ENCODE data around the gene COL4A2.

Gene COL4A2

GRCh38 chr13:110509478-110509926 lies 202.4 kb downstream of the COL4A2 start:
- no peaks in the 10 kb centered on the region for H3K36me3 ChIP-seq (ENCODE audit: insufficient read depth, low read length)
- no peaks in the 10 kb centered on the region for H3K27me3 ChIP-seq (ENCODE audit: insufficient read depth, low read length, poor library complexity, severe bottlenecking)
- H3K4me2 ChIP-seq (ENCODE audit: low read depth, low read length, poor library complexity, severe bottlenecking): no peak overlapping the region
- no peak overlapping the region for H2AFZ ChIP-seq (ENCODE audit: low read length)
- H3K9ac ChIP-seq (ENCODE audit: low read depth, low read length, poor library complexity, severe bottlenecking): no peak overlapping the region
- no peaks in the 10 kb centered on the region for H3K9me2 ChIP-seq (replicated peaks; ENCODE audit: low read depth, low read length)
- H3F3A ChIP-seq (ENCODE audit: low read depth): no peaks in the 10 kb centered on the region
- no peaks in the 10 kb centered on the region for H3K9me3 ChIP-seq (ENCODE audit: insufficient read depth, low read depth, low read length)
- no peaks in the 10 kb centered on the region for H4K20me1 ChIP-seq (ENCODE audit: insufficient read depth, low read length, poor library complexity, severe bottlenecking)
- no peaks in the 10 kb centered on the region for H3K4me1 ChIP-seq (ENCODE audit: insufficient read depth, low read length, poor library complexity, severe bottlenecking)
- TF ChIP-seq EZH2phosphoT487 (IDR thresholded peaks at IDR 0.05; ENCODE audit: borderline replicate concordance) (no peak), CTCF (conservative IDR thresholded peaks at IDR 0.05; ENCODE audit: low read length) (no peak)
- H3K79me2 ChIP-seq (ENCODE audit: insufficient read depth, low read length): no peaks in the 10 kb centered on the region
- H3K4me3 ChIP-seq (ENCODE audit: low read length, poor library complexity, severe bottlenecking): no peak overlapping the region

GRCh38 chr13:110509971-110510786 lies 203.1 kb downstream of the COL4A2 start:
- H2AFZ ChIP-seq (ENCODE audit: low read length): no peak overlapping the region
- H4K20me1 ChIP-seq (ENCODE audit: insufficient read depth, low read length, poor library complexity, severe bottlenecking): no peaks in the 10 kb centered on the region
- H3K9me3 ChIP-seq (ENCODE audit: insufficient read depth, low read depth, low read length): no peaks in the 10 kb centered on the region
- H3F3A ChIP-seq (ENCODE audit: low read depth): no peaks in the 10 kb centered on the region
- no peaks in the 10 kb centered on the region for H3K9me2 ChIP-seq (replicated peaks; ENCODE audit: low read depth, low read length)
- H3K4me1 ChIP-seq (ENCODE audit: insufficient read depth, low read length, poor library complexity, severe bottlenecking): no peaks in the 10 kb centered on the region
- TF ChIP-seq EZH2phosphoT487 (IDR thresholded peaks at IDR 0.05; ENCODE audit: borderline replicate concordance) (no peak), CTCF (conservative IDR thresholded peaks at IDR 0.05; ENCODE audit: low read length) (no peak)
- H3K4me3 ChIP-seq (ENCODE audit: low read length, poor library complexity, severe bottlenecking): no peak overlapping the region
- no peaks in the 10 kb centered on the region for H3K36me3 ChIP-seq (ENCODE audit: insufficient read depth, low read length)
- H3K4me2 ChIP-seq (ENCODE audit: low read depth, low read length, poor library complexity, severe bottlenecking): no peak overlapping the region
- H3K27me3 ChIP-seq (ENCODE audit: insufficient read depth, low read length, poor library complexity, severe bottlenecking): no peaks in the 10 kb centered on the region
- H3K9ac ChIP-seq (ENCODE audit: low read depth, low read length, poor library complexity, severe bottlenecking): no peak overlapping the region
- no peaks in the 10 kb centered on the region for H3K79me2 ChIP-seq (ENCODE audit: insufficient read depth, low read length)

- Histone ChIP-seq H3K4me3 (ENCODE audit: low read length, poor library complexity, severe bottlenecking) (no peak overlapping the region), H3K4me2 (ENCODE audit: low read depth, low read length, poor library complexity, severe bottlenecking) (no peak overlapping the region), H3K9ac (ENCODE audit: low read depth, low read length, poor library complexity, severe bottlenecking) (no peak overlapping the region), H4K20me1 (ENCODE audit: insufficient read depth, low read length, poor library complexity, severe bottlenecking) (no peaks in the 10 kb centered on the region), H3K4me1 (ENCODE audit: insufficient read depth, low read length, poor library complexity, severe bottlenecking) (no peaks in the 10 kb centered on the region), H2AFZ (ENCODE audit: low read length) (no peak overlapping the region), H3K36me3 (ENCODE audit: insufficient read depth, low read length) (no peaks in the 10 kb centered on the region), H3K79me2 (ENCODE audit: insufficient read depth, low read length) (no peaks in the 10 kb centered on the region), H3K9me2 (replicated peaks; ENCODE audit: low read depth, low read length) (no peaks in the 10 kb centered on the region), H3F3A (ENCODE audit: low read depth) (no peaks in the 10 kb centered on the region), H3K27me3 (ENCODE audit: insufficient read depth, low read length, poor library complexity, severe bottlenecking) (no peaks in the 10 kb centered on the region), H3K9me3 (ENCODE audit: insufficient read depth, low read depth, low read length) (no peaks in the 10 kb centered on the region)
- TF ChIP-seq CTCF (conservative IDR thresholded peaks at IDR 0.05; ENCODE audit: low read length): no peak
- TF ChIP-seq EZH2phosphoT487 (IDR thresholded peaks at IDR 0.05; ENCODE audit: borderline replicate concordance): no peak
These were observed 204.6 kb downstream of the COL4A2 start for GRCh38 chr13:110511509-110512181.
